Neuronal stem cell (in vitro differentiated cells): ENCODE measurements around the gene TRPM5.

Source experiments
- DNase-seq: peaks from one replicate; pipeline ENCODE4 v3.0.0-alpha.2; 2013; ENCODE audit warnings: low spot score
- H2AFZ ChIP-seq: one replicate; pipeline ENCODE4 v1.6.1; 2013; ENCODE audit warnings: mild to moderate bottlenecking, low read length, inconsistent platforms
- H2AK5ac ChIP-seq: 2 replicates; pipeline ENCODE4 v1.6.1; 2013; ENCODE audit warnings: low read depth, mild to moderate bottlenecking, inconsistent platforms, low read length, moderate library complexity, mixed read lengths
- H2BK120ac ChIP-seq: 2 replicates; pipeline ENCODE4 v1.6.1; 2013; ENCODE audit warnings: low read depth, mild to moderate bottlenecking, inconsistent platforms, low read length, moderate library complexity, mixed read lengths
- H2BK12ac ChIP-seq: one replicate; pipeline ENCODE4 v1.6.1; 2013; ENCODE audit warnings: low read length, inconsistent platforms
- H2BK15ac ChIP-seq: 2 replicates; pipeline ENCODE4 v1.6.1; 2013; ENCODE audit warnings: mild to moderate bottlenecking, low read length, inconsistent platforms, mixed read lengths
- H2BK5ac ChIP-seq: one replicate; pipeline ENCODE4 v1.6.1; 2013; ENCODE audit warnings: inconsistent platforms, mild to moderate bottlenecking, low read length, moderate library complexity
- H3K14ac ChIP-seq: one replicate; pipeline ENCODE4 v1.6.1; 2013; ENCODE audit warnings: low read length, inconsistent platforms
- H3K18ac ChIP-seq: 2 replicates; pipeline ENCODE4 v1.6.1; 2013; ENCODE audit warnings: low read length, inconsistent platforms
- H3K23ac ChIP-seq: 2 replicates; pipeline ENCODE4 v1.6.1; 2013; ENCODE audit warnings: low read depth, mild to moderate bottlenecking, mixed read lengths, low read length, inconsistent platforms; ENCODE audit not compliant: poor library complexity
- H3K27ac ChIP-seq: replicated peaks from 3 replicates; pipeline ENCODE4 v1.5.1; 2013; ENCODE audit warnings: low read length, inconsistent platforms
- H3K27me3 ChIP-seq, 3 experiments: 2 replicates each; pipeline ENCODE4 v1.6.1; 2013; ENCODE audit warnings: low read length in 3 of 3, mild to moderate bottlenecking in 2 of 3, inconsistent platforms in 1 of 3, low read depth in 1 of 3, mixed read lengths in 1 of 3, moderate library complexity in 1 of 3; ENCODE audit not compliant: control insufficient read depth in 3 of 3, insufficient read depth in 3 of 3
- H3K36me3 ChIP-seq, 2 donors: replicated peaks in 1 of 2; 2 replicates each; pipeline ENCODE4 v1.6.1; 2013; ENCODE audit warnings: low read length in 2 of 2; ENCODE audit not compliant: control insufficient read depth in 2 of 2, insufficient read depth in 2 of 2
- H3K4ac ChIP-seq: 2 replicates; pipeline ENCODE4 v1.6.1; 2013; ENCODE audit warnings: inconsistent platforms, mild to moderate bottlenecking, low read length, moderate library complexity
- H3K4me1 ChIP-seq, 2 donors: 1 replicate in 1 of 2; 2 replicates in 1 of 2; pipeline ENCODE4 v1.6.1; 2013; ENCODE audit warnings: low read length in 2 of 2, low read depth in 1 of 2; ENCODE audit not compliant: control insufficient read depth in 2 of 2, insufficient read depth in 1 of 2
- H3K4me2 ChIP-seq: one replicate; pipeline ENCODE4 v1.6.1; 2013; ENCODE audit warnings: mild to moderate bottlenecking, low read length, inconsistent platforms; ENCODE audit not compliant: insufficient read depth, poor library complexity, severe bottlenecking
- H3K4me3 ChIP-seq, 2 donors: 2 replicates each; pipeline ENCODE4 v1.5.1; 2013; ENCODE audit warnings: low read length in 2 of 2, mild to moderate bottlenecking in 2 of 2, inconsistent platforms in 1 of 2, moderate library complexity in 1 of 2
- H3K79me1 ChIP-seq: one replicate; pipeline ENCODE4 v1.6.1; 2013; ENCODE audit warnings: low read depth, mild to moderate bottlenecking, inconsistent platforms, low read length, moderate library complexity
- H3K9ac ChIP-seq: one replicate; pipeline ENCODE4 v1.6.1; 2013; ENCODE audit warnings: mild to moderate bottlenecking, low read depth, low read length, inconsistent platforms; ENCODE audit not compliant: poor library complexity
- H3K9me3 ChIP-seq, 2 donors: replicated peaks in 1 of 2; 2 replicates each; pipeline versions ENCODE3 to v1.6.1; 2013; ENCODE audit warnings: low read length in 2 of 2, mild to moderate bottlenecking in 2 of 2, inconsistent platforms in 1 of 2, low read depth in 1 of 2, mixed read lengths in 1 of 2, moderate library complexity in 1 of 2; ENCODE audit not compliant: control insufficient read depth in 2 of 2, insufficient read depth in 1 of 2
- H4K8ac ChIP-seq: one replicate; pipeline ENCODE4 v1.6.1; 2013; ENCODE audit warnings: low read depth, mild to moderate bottlenecking, inconsistent platforms, low read length, moderate library complexity
- H4K91ac ChIP-seq: one replicate; pipeline ENCODE4 v1.6.1; 2013; ENCODE audit warnings: low read length, low read depth, mild to moderate bottlenecking, inconsistent platforms; ENCODE audit not compliant: poor library complexity
- WGBS, 2 donors: extraction: QIAGEN DNeasy Blood & Tissue Kit; methylation state at CpG; one replicate each; pipeline ENCODE4 v1.1.7; 2013; ENCODE audit warnings: missing lambda C conversion rate in 2 of 2, mixed read lengths in 1 of 2; ENCODE audit not compliant: insufficient read length in 2 of 2, insufficient replicate concordance in 1 of 2; ENCODE audit errors: extremely low coverage in 2 of 2; 5-methylcytosine and 5-hydroxymethylcytosine counted together

TRPM5 gene

DNA sequence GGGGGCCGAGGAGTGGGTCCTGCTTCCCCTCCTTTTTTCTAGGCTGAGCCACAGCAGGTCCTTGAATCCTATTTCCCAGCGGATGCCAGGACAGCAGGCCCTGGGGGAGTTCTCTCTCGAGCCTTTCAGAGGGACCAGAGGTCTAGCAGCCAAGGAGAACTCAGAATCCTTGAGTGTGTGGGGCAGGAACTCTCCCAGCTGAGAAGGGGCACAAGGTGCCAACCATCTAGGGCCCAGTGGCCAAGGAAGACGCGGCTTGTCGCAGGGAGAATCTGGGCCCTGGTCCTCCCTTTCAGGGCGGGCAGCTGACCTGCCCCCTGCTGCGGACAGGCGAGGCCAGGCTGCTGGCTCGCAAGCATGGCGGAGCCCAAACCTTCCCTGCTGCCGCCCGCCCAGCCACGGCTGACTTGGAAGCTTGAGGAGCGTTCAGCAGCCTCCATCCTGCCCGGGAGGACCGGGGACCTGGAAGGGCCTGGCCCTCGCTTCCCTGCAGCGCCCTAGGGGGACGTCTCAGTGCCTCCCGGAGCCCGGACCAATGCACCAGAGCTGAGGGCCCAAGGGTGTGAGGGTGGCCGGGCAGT lies 44.7 kb downstream of the TRPM5 start:
- H2BK15ac ChIP-seq, result peak overlapping the region; percentile 54
- peak overlapping the region; percentile 99 for H2AK5ac ChIP-seq
- H4K91ac ChIP-seq, result peak overlapping the region; percentile 68
- H3K79me1 ChIP-seq, result peaks cover 14% of the 10 kb centered on the region
- peaks cover 12% of the 10 kb centered on the region in 2 donors for H3K4me1 ChIP-seq
- peak overlapping the region; percentile 72 for H4K8ac ChIP-seq
- no CpG with 5 or more reads among the region's 23 CpGs for whole genome bisulfite sequencing, 2 donors
- peak overlapping the region; percentile 99 for H3K23ac ChIP-seq
- H3K4ac ChIP-seq, result peak overlapping the region; percentile 93
- H2AFZ ChIP-seq, result peak overlapping the region; percentile 60
- peak overlapping the region; percentile 98 for H3K9ac ChIP-seq
- peak overlapping the region; percentile 99 for H2BK5ac ChIP-seq
- peak overlapping the region; percentile 82 to 100 for H3K4me3 ChIP-seq
- H2BK12ac ChIP-seq, result peak overlapping the region; percentile 22
- peak overlapping the region; percentile 97 for H3K18ac ChIP-seq
- peak overlapping the region; percentile 94 for H3K14ac ChIP-seq
- peak overlapping the region; percentile 99 for H3K4me2 ChIP-seq
- peak overlapping the region; percentile 80 for H3K27ac ChIP-seq
- no peak for DNase-seq
- H2BK120ac ChIP-seq, result peak overlapping the region; percentile 67
- H3K27me3 ChIP-seq, result no peaks in the 10 kb centered on the region
- H3K36me3 ChIP-seq, result peaks cover 39 to 57% of the 10 kb centered on the region in 2 donors
- no peaks in the 10 kb centered on the region for H3K9me3 ChIP-seq

- DNase-seq, result no peak
- H3K36me3 ChIP-seq, result peaks cover 39 to 61% of the 10 kb centered on the region in 2 donors
- H2BK12ac ChIP-seq, result no peak overlapping the region
- H3K9me3 ChIP-seq, result no peaks in the 10 kb centered on the region
- no peak overlapping the region for H3K9ac ChIP-seq
- H2AFZ ChIP-seq, result no peak overlapping the region
- H4K91ac ChIP-seq, result no peak overlapping the region
- no peak overlapping the region for H2BK120ac ChIP-seq
- H3K23ac ChIP-seq, result peak overlapping the region; percentile 55
- no peak overlapping the region for H3K14ac ChIP-seq
- peak overlapping the region; percentile 99 for H2BK5ac ChIP-seq
- H3K4ac ChIP-seq, result peak overlapping the region; percentile 93
- H3K4me2 ChIP-seq, result no peak overlapping the region
- no peak overlapping the region for H2BK15ac ChIP-seq
- peaks cover 14% of the 10 kb centered on the region for H3K79me1 ChIP-seq
- H4K8ac ChIP-seq, result no peak overlapping the region
- H3K4me1 ChIP-seq, result peaks cover 12% of the 10 kb centered on the region in 2 donors
- no peak overlapping the region for H3K18ac ChIP-seq
- no CpG with 5 or more reads among the region's 7 CpGs for WGBS, 2 donors
- H3K27ac ChIP-seq, result no peak overlapping the region
- H2AK5ac ChIP-seq, result peak overlapping the region; percentile 99
- H3K27me3 ChIP-seq, result no peaks in the 10 kb centered on the region
- H3K4me3 ChIP-seq, result peak overlapping the region in 1 of 2 donors; percentile 100
Measured at GRCh38 chr11:2398664-2399355, 45.5 kb downstream of the TRPM5 start.

GRCh38 chr11:2397005-2397404 lies 47.3 kb downstream of the TRPM5 start:
- no CpG with 5 or more reads among the region's 12 CpGs for WGBS, 2 donors
- H2BK12ac ChIP-seq, result no peak overlapping the region
- DNase-seq, result no peak

GRCh38 chr11:2396471-2396870 lies 47.8 kb downstream of the TRPM5 start:
- Histone ChIP-seq H4K8ac (no peak overlapping the region), H3K36me3 (peaks cover 24 to 61% of the 10 kb centered on the region in 2 donors), H2BK15ac (no peak overlapping the region), H2BK12ac (no peak overlapping the region), H3K79me1 (peaks cover 22% of the 10 kb centered on the region), H2BK5ac (no peak overlapping the region), H3K4me2 (no peak overlapping the region), H3K18ac (no peak overlapping the region), H3K9ac (no peak overlapping the region), H3K27me3 (no peaks in the 10 kb centered on the region), H2AK5ac (no peak overlapping the region), H3K4ac (no peak overlapping the region), H3K14ac (no peak overlapping the region), H4K91ac (no peak overlapping the region), H3K23ac (peak overlapping the region; percentile 43), H3K27ac (no peak overlapping the region), H3K4me3 (no peak overlapping the region), H2BK120ac (no peak overlapping the region), H3K4me1 (peaks cover 6 to 8% of the 10 kb centered on the region in 2 donors), H3K9me3 (no peaks in the 10 kb centered on the region), H2AFZ (no peak overlapping the region)
- DNase-seq, result no peak
- WGBS, 2 donors, result no CpG with 5 or more reads among the region's 26 CpGs

More at GRCh38 chr11:2397005-2397404, 47.3 kb downstream of the TRPM5 start:
- Histone ChIP-seq H2BK15ac (no peak overlapping the region), H2BK120ac (no peak overlapping the region), H4K8ac (no peak overlapping the region), H3K18ac (no peak overlapping the region), H3K23ac (no peak overlapping the region), H3K27ac (no peak overlapping the region), H3K4me3 (no peak overlapping the region), H3K4ac (no peak overlapping the region), H4K91ac (no peak overlapping the region), H3K9me3 (no peaks in the 10 kb centered on the region), H3K79me1 (peaks cover 22% of the 10 kb centered on the region), H3K4me2 (no peak overlapping the region), H2AFZ (no peak overlapping the region), H3K9ac (no peak overlapping the region), H2AK5ac (no peak overlapping the region), H3K36me3 (peaks cover 25 to 57% of the 10 kb centered on the region in 2 donors), H3K14ac (no peak overlapping the region), H3K4me1 (peaks cover 11 to 12% of the 10 kb centered on the region in 2 donors), H2BK5ac (no peak overlapping the region), H3K27me3 (no peaks in the 10 kb centered on the region)
